ENCODE measurements around the gene DNAJC5. TPM values are rescaled to one million over a fixed set of nuclear protein-coding genes. Genes with fewer than 3 reads are reported as not detected.
"Not testable (repeated sequence)": the region's sequence is repeated elsewhere in the genome, so short reads cannot be mapped to it uniquely, and the experiment has no call there.

Gene DNAJC5
- total RNA-seq, 4 donors from 2014 or later: 18.5 to 26.4 (median 22.5) TPM

DNA sequence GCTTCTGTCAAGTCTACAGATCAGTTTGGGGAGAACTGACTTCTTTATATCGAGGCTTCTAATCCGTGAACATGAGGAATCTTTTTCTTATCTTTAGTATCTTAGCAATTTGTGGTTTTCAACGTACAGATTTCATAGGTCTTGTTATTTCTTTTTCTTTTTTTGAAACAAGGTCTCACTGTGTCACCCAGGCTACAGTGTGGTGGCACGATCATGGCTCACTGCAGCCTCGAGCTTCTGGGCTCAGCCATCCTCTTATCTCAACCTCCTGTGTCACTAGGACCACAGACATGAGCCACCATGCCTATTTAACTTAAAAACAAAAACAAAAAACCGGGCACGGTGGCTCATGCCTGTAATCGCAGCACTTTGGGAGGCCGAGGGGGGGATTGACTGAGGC lies 29.3 kb downstream of the DNAJC5 start:
- Histone ChIP-seq H3K27ac (no peak overlapping the region), H3K4me1 (peaks cover 0 to 10% of the 10 kb centered on the region in 2 donors), H3K4me3 (no peak overlapping the region), H3K27me3 (no peaks in the 10 kb centered on the region), H3K9me3 (no peaks in the 10 kb centered on the region), H3K36me3 (peaks cover 0 to 13% of the 10 kb centered on the region in 2 donors)
- TF ChIP-seq POLR2A (IDR thresholded peaks at IDR 0.05): no peak
- TF ChIP-seq, protein P1, sequence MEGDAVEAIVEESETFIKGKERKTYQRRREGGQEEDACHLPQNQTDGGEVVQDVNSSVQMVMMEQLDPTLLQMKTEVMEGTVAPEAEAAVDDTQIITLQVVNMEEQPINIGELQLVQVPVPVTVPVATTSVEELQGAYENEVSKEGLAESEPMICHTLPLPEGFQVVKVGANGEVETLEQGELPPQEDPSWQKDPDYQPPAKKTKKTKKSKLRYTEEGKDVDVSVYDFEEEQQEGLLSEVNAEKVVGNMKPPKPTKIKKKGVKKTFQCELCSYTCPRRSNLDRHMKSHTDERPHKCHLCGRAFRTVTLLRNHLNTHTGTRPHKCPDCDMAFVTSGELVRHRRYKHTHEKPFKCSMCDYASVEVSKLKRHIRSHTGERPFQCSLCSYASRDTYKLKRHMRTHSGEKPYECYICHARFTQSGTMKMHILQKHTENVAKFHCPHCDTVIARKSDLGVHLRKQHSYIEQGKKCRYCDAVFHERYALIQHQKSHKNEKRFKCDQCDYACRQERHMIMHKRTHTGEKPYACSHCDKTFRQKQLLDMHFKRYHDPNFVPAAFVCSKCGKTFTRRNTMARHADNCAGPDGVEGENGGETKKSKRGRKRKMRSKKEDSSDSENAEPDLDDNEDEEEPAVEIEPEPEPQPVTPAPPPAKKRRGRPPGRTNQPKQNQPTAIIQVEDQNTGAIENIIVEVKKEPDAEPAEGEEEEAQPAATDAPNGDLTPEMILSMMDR (IDR thresholded peaks at IDR 0.05 in 4 of 5, conservative IDR thresholded peaks at IDR 0.05 in 1 of 5): no peak
- intact Hi-C loops (cut with DNase I; ENCODE audit: low total_unique reads): no loop called here
- no peak for DNase-seq
- in situ Hi-C loops (cut with MboI; ENCODE audit: low sequenced_read_pairs in 4 of 4): no loop called here
- ATAC-seq: no peak

DNA sequence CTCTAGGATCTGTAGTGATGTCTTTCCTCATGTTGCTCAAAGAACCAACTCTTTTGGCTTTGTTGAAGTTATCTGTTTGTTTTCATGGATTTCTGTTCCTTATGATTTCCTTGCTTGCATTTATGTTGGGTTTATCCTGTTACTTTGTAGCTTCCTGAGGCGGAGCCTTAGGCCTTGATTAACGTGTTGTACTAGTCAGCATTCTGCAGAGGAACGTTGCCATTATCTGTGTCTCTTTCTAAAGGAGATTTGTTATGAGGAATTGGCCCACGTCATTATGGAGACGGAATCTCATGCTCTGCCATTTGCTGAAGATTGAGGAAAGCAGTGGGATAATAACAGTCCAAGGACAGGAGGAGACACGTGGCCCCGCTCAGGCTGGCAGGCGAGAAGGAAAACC lies 31.4 kb downstream of the DNAJC5 start:
- in situ Hi-C loops (cut with MboI; ENCODE audit: low sequenced_read_pairs in 4 of 4): no loop called here
- no peaks in the 10 kb centered on the region for H3K9me3 ChIP-seq
- DNase-seq: no peak

DNA sequence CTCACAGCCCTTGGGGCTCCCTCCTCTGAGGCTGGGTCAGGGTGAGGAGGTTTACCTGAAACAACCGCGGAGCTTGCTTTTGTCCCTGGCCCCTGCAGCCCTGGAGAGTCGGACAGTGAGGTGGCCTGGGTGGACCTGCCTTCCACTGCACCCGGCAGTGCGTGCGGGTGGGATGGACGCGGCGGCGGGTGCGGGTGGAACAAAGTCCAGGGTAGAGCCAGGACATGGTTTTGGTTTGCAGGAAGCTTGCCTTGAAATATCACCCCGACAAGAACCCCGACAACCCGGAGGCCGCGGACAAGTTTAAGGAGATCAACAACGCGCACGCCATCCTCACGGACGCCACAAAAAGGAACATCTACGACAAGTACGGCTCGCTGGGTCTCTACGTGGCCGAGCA lies 34.1 kb downstream of the DNAJC5 start:
- H3K27me3 ChIP-seq: no peaks in the 10 kb centered on the region
- H3K4me3 ChIP-seq: no peak overlapping the region
- H3K9me3 ChIP-seq: no peaks in the 10 kb centered on the region
- in situ Hi-C loops (cut with MboI; ENCODE audit: low sequenced_read_pairs in 4 of 4): no loop called here
- TF ChIP-seq, protein P1 (IDR thresholded peaks at IDR 0.05 in 4 of 5, conservative IDR thresholded peaks at IDR 0.05 in 1 of 5): no peak
- no peak for TF ChIP-seq POLR2A (IDR thresholded peaks at IDR 0.05)
- no peak for DNase-seq
- ATAC-seq: no peak
- H3K4me1 ChIP-seq: peaks cover 0 to 10% of the 10 kb centered on the region in 2 donors
- no peak overlapping the region for H3K27ac ChIP-seq
- intact Hi-C loops (cut with DNase I; ENCODE audit: low total_unique reads): no loop called here
- H3K36me3 ChIP-seq: peaks cover 0 to 45% of the 10 kb centered on the region in 2 donors

More for the DNA sequence above, 31.4 kb downstream of the DNAJC5 start:
- Histone ChIP-seq H3K36me3 (peaks cover 0 to 34% of the 10 kb centered on the region in 2 donors), H3K27me3 (no peaks in the 10 kb centered on the region), H3K27ac (no peak overlapping the region), H3K4me3 (no peak overlapping the region), H3K4me1 (peaks cover 0 to 10% of the 10 kb centered on the region in 2 donors)
- intact Hi-C loops (cut with DNase I; ENCODE audit: low total_unique reads): no loop called here
- no peak for ATAC-seq
- TF ChIP-seq POLR2A (IDR thresholded peaks at IDR 0.05): no peak
- TF ChIP-seq, protein P1 (IDR thresholded peaks at IDR 0.05 in 4 of 5, conservative IDR thresholded peaks at IDR 0.05 in 1 of 5): no peak

DNA sequence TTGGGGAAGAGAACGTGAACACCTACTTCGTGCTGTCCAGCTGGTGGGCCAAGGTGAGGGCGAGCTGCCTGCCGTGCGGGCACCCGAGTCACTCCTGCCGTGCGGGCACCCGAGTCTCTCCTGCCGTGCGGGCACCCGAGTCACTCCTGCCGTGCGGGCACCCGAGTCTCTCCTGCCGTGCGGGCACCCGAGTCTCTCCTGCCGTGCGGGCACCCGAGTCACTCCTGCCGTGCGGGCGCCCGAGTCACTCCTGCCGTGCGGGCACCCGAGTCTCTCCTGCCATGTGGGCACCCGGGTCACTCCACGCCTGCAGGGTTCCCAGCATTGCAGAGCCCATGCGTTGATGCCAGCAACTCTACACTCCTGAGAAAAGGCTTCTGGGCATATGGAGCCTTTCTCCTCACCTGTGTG lies 34.6 kb downstream of the DNAJC5 start:
- in situ Hi-C loops (cut with MboI; ENCODE audit: low sequenced_read_pairs in 4 of 4); DNase-seq; H3K27ac ChIP-seq; H3K4me3 ChIP-seq; intact Hi-C loops (cut with DNase I; ENCODE audit: low total_unique reads); H3K27me3 ChIP-seq; H3K9me3 ChIP-seq; ATAC-seq: not testable (repeated sequence)
- peaks cover 0 to 45% of the 10 kb centered on the region in 2 donors for H3K36me3 ChIP-seq
- H3K4me1 ChIP-seq: peaks cover 0 to 10% of the 10 kb centered on the region in 2 donors

DNA sequence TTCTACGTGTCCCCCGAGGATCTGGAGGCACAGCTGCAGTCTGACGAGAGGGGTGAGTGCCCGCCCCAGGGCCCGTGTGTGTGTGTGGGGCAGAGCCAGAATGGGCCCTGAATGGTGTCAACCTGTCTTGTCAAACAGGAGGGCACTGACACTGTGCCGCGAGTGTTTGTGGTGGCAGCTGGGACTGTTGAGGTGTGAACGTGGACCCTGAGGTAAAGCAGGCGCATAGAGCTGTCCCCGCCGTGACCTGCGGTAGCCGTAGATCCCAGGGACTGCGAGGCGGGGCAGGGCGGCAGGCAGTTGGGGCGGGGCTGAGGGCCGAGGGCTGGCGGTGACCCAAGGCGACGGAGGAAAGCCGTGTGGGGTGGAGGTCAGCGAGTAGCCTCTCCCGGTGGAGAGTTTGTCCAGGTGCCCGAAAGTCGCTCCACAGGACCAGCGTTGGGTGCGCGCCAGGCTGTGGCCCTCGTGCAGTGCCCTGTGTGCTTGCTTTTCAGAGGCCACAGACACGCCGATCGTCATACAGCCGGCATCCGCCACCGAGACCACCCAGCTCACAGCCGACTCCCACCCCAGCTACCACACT lies 36.1 kb downstream of the DNAJC5 start:
- TF ChIP-seq, protein P1 (IDR thresholded peaks at IDR 0.05 in 4 of 5, conservative IDR thresholded peaks at IDR 0.05 in 1 of 5): no peak
- ATAC-seq (no peak), DNase-seq (no peak)
- peaks cover 0 to 10% of the 10 kb centered on the region in 2 donors for H3K4me1 ChIP-seq
- intact Hi-C loops (cut with DNase I; ENCODE audit: low total_unique reads): no loop called here
- H3K27me3 ChIP-seq: no peaks in the 10 kb centered on the region
- H3K36me3 ChIP-seq: peaks cover 0 to 45% of the 10 kb centered on the region in 2 donors
- in situ Hi-C loops (cut with MboI; ENCODE audit: low sequenced_read_pairs in 4 of 4): no loop called here
- H3K4me3 ChIP-seq: no peak overlapping the region
- no peaks in the 10 kb centered on the region for H3K9me3 ChIP-seq
- H3K27ac ChIP-seq: no peak overlapping the region
